Transverse colon (tissue), 4 donors: Measurements from ENCODE around the gene IP6K1.

Experiments used
- CTCF ChIP-seq, 5 experiments: fragments of 200-600 bp in 3 of 5; fragments of 450-650 bp in 2 of 5; sonication (generic) in 3 of 5; IDR thresholded peaks; 1 replicate in 2 of 5; 2 replicates in 3 of 5; pipeline ENCODE4 v1.5.1; 2016 to 2017; ENCODE audit warnings: antibody characterized with exemption in 5 of 5, inconsistent platforms in 3 of 5, mild to moderate bottlenecking in 2 of 5, moderate library complexity in 1 of 5
- POLR2A ChIP-seq: fragments of 450-650 bp; IDR thresholded peaks from one replicate; pipeline ENCODE4 v1.6.1; 2016; ENCODE audit warnings: antibody characterized with exemption, mild to moderate bottlenecking, moderate library complexity
- POLR2AphosphoS5 ChIP-seq, 3 donors: sonication (generic); formaldehyde crosslinking; IDR thresholded peaks; one replicate each; pipeline ENCODE4 v1.6.1; 2016; ENCODE audit warnings: antibody characterized with exemption in 3 of 3

GRCh38 chr3:49794431-49794830 lies 8.1 kb upstream of the IP6K1 start:
- TF ChIP-seq POLR2AphosphoS5 (IDR thresholded peaks at IDR 0.05) = no peak
- no peak for TF ChIP-seq CTCF (IDR thresholded peaks at IDR 0.05)
- no peak for TF ChIP-seq POLR2A
